ENCODE measurements around the gene SVEP1.

Gene SVEP1

DNA sequence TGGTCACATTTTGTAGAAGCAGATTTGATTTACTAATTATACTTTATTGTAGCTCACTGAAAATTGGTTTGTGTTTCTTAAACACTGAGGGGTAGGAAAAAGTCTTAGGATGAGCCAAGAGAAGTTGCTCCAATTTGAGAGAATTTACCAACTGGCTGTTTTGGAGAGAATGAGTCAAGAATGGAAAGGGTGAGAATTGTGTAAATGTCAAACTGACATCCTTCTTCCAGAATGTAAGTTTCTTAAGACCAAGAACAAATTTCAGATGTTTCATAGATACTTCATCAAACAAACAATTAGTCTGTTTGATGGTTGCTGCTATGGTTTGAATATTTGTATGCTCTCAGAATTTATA lies 135.7 kb downstream of the SVEP1 start:
- no peak for TF ChIP-seq EZH2 (IDR thresholded peaks at IDR 0.05; ENCODE audit: borderline replicate concordance, low read length)
- TF ChIP-seq, protein P1, sequence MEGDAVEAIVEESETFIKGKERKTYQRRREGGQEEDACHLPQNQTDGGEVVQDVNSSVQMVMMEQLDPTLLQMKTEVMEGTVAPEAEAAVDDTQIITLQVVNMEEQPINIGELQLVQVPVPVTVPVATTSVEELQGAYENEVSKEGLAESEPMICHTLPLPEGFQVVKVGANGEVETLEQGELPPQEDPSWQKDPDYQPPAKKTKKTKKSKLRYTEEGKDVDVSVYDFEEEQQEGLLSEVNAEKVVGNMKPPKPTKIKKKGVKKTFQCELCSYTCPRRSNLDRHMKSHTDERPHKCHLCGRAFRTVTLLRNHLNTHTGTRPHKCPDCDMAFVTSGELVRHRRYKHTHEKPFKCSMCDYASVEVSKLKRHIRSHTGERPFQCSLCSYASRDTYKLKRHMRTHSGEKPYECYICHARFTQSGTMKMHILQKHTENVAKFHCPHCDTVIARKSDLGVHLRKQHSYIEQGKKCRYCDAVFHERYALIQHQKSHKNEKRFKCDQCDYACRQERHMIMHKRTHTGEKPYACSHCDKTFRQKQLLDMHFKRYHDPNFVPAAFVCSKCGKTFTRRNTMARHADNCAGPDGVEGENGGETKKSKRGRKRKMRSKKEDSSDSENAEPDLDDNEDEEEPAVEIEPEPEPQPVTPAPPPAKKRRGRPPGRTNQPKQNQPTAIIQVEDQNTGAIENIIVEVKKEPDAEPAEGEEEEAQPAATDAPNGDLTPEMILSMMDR (IDR thresholded peaks at IDR 0.05; ENCODE audit: low read length) = no peak
- Histone ChIP-seq H2AFZ (ENCODE audit: low read length) (no peak overlapping the region), H3K36me3 (ENCODE audit: insufficient read depth, low read length) (no peaks in the 10 kb centered on the region), H4K20me1 (ENCODE audit: insufficient read depth, low read length) (no peaks in the 10 kb centered on the region), H3F3A (ENCODE audit: insufficient read depth, low read length) (no peaks in the 10 kb centered on the region), H3K9me3 (ENCODE audit: low read length) (no peaks in the 10 kb centered on the region), H3K27me3 (ENCODE audit: insufficient read depth, low read length) (no peaks in the 10 kb centered on the region), H3K4me2 (ENCODE audit: low read length) (no peak overlapping the region), H3K27ac (ENCODE audit: low read depth, low read length, poor library complexity, severe bottlenecking) (no peak overlapping the region), H3K4me3 (ENCODE audit: low read depth, low read length, poor library complexity, severe bottlenecking) (no peak overlapping the region), H3K9me2 (ENCODE audit: low read depth, low read length) (no peaks in the 10 kb centered on the region), H3K9ac (ENCODE audit: low read length) (no peak overlapping the region), H3K4me1 (ENCODE audit: insufficient read depth, low read length, severe bottlenecking) (no peaks in the 10 kb centered on the region), H3K79me2 (ENCODE audit: insufficient read depth, low read length) (no peaks in the 10 kb centered on the region)

DNA sequence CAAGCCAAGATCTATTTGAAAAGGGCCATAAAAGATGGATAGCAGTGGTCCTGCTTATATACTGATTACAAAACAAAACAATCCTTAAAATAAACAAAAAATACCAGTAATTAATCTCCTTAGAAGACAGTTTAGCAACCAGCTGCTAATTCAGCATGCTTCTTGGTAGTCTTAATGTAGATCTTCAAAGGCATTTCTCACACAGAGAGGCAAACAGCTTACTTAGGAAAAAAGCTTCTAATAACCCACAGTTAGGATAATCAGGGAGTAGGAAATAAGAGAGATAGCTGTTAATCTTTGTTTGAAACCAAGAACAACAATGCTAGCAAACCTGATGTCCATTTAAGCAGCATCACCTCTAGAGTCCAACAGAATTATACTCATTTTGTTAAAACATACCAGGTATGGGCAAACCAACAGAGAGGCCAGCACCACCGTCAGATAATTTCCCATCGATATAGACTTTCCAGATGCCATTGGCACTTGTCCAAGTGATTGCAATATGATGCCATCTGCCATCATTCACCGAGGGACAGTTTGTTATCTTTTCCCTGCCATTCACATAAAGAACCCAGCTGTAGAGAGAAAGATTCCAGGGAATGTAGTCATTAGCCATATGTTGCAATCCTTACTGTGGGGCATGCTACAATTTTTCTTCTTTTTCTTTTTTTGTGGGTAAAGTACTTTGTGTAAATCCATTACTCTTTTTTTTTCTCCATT lies 136.2 kb downstream of the SVEP1 start:
- Histone ChIP-seq H3K4me1 (ENCODE audit: insufficient read depth, low read length, severe bottlenecking) (no peaks in the 10 kb centered on the region), H3K79me2 (ENCODE audit: insufficient read depth, low read length) (no peaks in the 10 kb centered on the region), H2AFZ (ENCODE audit: low read length) (no peak overlapping the region), H4K20me1 (ENCODE audit: insufficient read depth, low read length) (no peaks in the 10 kb centered on the region), H3K9me2 (ENCODE audit: low read depth, low read length) (no peaks in the 10 kb centered on the region), H3K9me3 (ENCODE audit: low read length) (no peaks in the 10 kb centered on the region), H3K4me2 (ENCODE audit: low read length) (no peak overlapping the region), H3K9ac (ENCODE audit: low read length) (no peak overlapping the region), H3K4me3 (ENCODE audit: low read depth, low read length, poor library complexity, severe bottlenecking) (no peak overlapping the region), H3K36me3 (ENCODE audit: insufficient read depth, low read length) (no peaks in the 10 kb centered on the region), H3F3A (ENCODE audit: insufficient read depth, low read length) (no peaks in the 10 kb centered on the region), H3K27ac (ENCODE audit: low read depth, low read length, poor library complexity, severe bottlenecking) (no peak overlapping the region), H3K27me3 (ENCODE audit: insufficient read depth, low read length) (no peaks in the 10 kb centered on the region)
- TF ChIP-seq, protein P1 (IDR thresholded peaks at IDR 0.05; ENCODE audit: low read length) = no peak
- TF ChIP-seq EZH2 (IDR thresholded peaks at IDR 0.05; ENCODE audit: borderline replicate concordance, low read length) = no peak

DNA sequence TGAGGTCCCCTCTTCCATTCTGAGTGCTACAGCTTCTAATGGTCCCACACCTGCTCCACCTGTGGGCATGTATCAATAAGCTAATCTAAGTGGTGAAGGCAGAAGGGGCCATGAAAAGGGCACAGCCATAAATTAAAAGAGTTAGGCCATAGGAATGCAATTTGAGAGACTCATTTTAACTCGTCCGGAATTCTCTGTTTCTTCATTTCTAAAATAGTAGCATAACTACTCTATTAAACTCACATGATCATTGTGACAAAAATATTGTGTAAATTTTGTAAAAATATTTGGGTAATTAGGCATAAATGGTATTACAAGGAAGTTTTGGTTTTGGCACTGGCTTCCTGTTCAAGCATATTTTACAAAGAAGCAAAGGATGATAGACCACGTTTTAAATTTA lies 138.7 kb downstream of the SVEP1 start:
- no peak overlapping the region for H3K27ac ChIP-seq (ENCODE audit: low read depth, low read length, poor library complexity, severe bottlenecking)
- no peaks in the 10 kb centered on the region for H3K9me3 ChIP-seq (ENCODE audit: low read length)
- H3K4me1 ChIP-seq (ENCODE audit: insufficient read depth, low read length, severe bottlenecking) = no peaks in the 10 kb centered on the region
- H3K4me2 ChIP-seq (ENCODE audit: low read length) = no peak overlapping the region
- no peaks in the 10 kb centered on the region for H3K79me2 ChIP-seq (ENCODE audit: insufficient read depth, low read length)
- no peak overlapping the region for H2AFZ ChIP-seq (ENCODE audit: low read length)
- H3K27me3 ChIP-seq (ENCODE audit: insufficient read depth, low read length) = no peaks in the 10 kb centered on the region
- no peak for TF ChIP-seq EZH2 (IDR thresholded peaks at IDR 0.05; ENCODE audit: borderline replicate concordance, low read length)
- TF ChIP-seq, protein P1 (IDR thresholded peaks at IDR 0.05; ENCODE audit: low read length) = no peak
- H3F3A ChIP-seq (ENCODE audit: insufficient read depth, low read length) = no peaks in the 10 kb centered on the region
- no peaks in the 10 kb centered on the region for H3K36me3 ChIP-seq (ENCODE audit: insufficient read depth, low read length)
- no peak overlapping the region for H3K4me3 ChIP-seq (ENCODE audit: low read depth, low read length, poor library complexity, severe bottlenecking)
- no peak overlapping the region for H3K9ac ChIP-seq (ENCODE audit: low read length)
- H4K20me1 ChIP-seq (ENCODE audit: insufficient read depth, low read length) = no peaks in the 10 kb centered on the region
- H3K9me2 ChIP-seq (ENCODE audit: low read depth, low read length) = no peaks in the 10 kb centered on the region

Measured in OCI-LY1 (cell line).